HCT116 (cell line): ENCODE data around the gene MFSD8. TPM values are rescaled to one million over a fixed set of nuclear protein-coding genes. Genes with fewer than 3 reads are reported as not detected.

Experiments
- ATAC-seq: fragments of 200-7000 bp; cut with Tn5 transposase; 2 replicates; pipeline ENCODE4 v1.9.1; 2020; ENCODE audit warnings: mild to moderate bottlenecking, moderate library complexity
- BruUV-seq: library from RNA; stranded (reverse); fragments of 400-500 nt; replicated peaks from 2 replicates; lab custom pipeline; 2021; lab: Mats Ljungman, UMichigan
- CTCF ChIA-PET: fragments of 300-600 bp; sonication (Branson Sonifier 250); formaldehyde crosslinking; loops from one replicate; lab custom pipeline; 2021; ENCODE audit warnings: antibody characterized with exemption; lab: Charles Lee
- POLR2A ChIA-PET: fragments of 300-600, 350-600 bp; sonication (Branson Sonifier 250); formaldehyde crosslinking; loops from one replicate; lab custom pipeline; 2021; ENCODE audit warnings: antibody characterized with exemption; lab: Charles Lee
- RAD21 ChIA-PET, 2 experiments: fragments of 300-600 bp; sonication (Branson Sonifier 250); formaldehyde crosslinking; loops; one replicate each; lab custom pipeline; 2023; ENCODE audit warnings: low total read pairs in 2 of 2; ENCODE audit not compliant: uncharacterized antibody in 2 of 2, unreplicated experiment in 2 of 2, low non-redundant PET in 1 of 2; lab: Charles Lee
- DNase-seq: peaks from one replicate; pipeline ENCODE4 v3.0.0-alpha.2; 2010; ENCODE audit warnings: low read depth, low spot score
- H2AFZ ChIP-seq: fragments of 200-600 bp; shearing (Covaris generic), sonication (generic); 2 replicates; pipeline ENCODE4 v1.6.1; 2017; ENCODE audit warnings: low read depth, mixed run types, mixed read lengths, antibody characterized with exemption, low read length; ENCODE audit not compliant: poor library complexity, severe bottlenecking
- H3K27ac ChIP-seq: 2 replicates; pipeline ENCODE4 v1.5.1; 2012; ENCODE audit warnings: low read depth, low read length
- H3K27me3 ChIP-seq: fragments of 200-600 bp; sonication (generic); 2 replicates; pipeline ENCODE4 v1.6.1; 2016; ENCODE audit warnings: mixed run types, low read length, mixed read lengths; ENCODE audit not compliant: insufficient read depth
- H3K36me3 ChIP-seq, 2 experiments: fragments of 200-500 bp in 1 of 2; fragments of 200-600 bp in 1 of 2; sonication (Bioruptor generic) in 1 of 2; sonication (generic) in 1 of 2; 2 replicates each; pipeline versions ENCODE4 v1.5.1 to v1.6.1; 2014 to 2016; ENCODE audit warnings: low read length in 2 of 2, inconsistent platforms in 1 of 2, mixed read lengths in 1 of 2, mixed run types in 1 of 2; ENCODE audit not compliant: insufficient read depth in 2 of 2, control insufficient read depth in 1 of 2
- H3K4me1 ChIP-seq, 2 experiments: fragments of 200-600 bp in 1 of 2; sonication (generic) in 1 of 2; 2 replicates each; pipeline versions ENCODE4 v1.5.1 to v1.6.1; 2012 to 2017; ENCODE audit warnings: low read length in 2 of 2, inconsistent platforms in 1 of 2, mild to moderate bottlenecking in 1 of 2, mixed read lengths in 1 of 2, mixed run types in 1 of 2, moderate library complexity in 1 of 2; ENCODE audit not compliant: insufficient read depth in 2 of 2, control insufficient read depth in 1 of 2
- H3K4me2 ChIP-seq: fragments of 200-600 bp; sonication (generic); 2 replicates; pipeline ENCODE4 v1.6.1; 2017; ENCODE audit warnings: mixed run types, low read length, mixed read lengths
- H3K4me3 ChIP-seq, 2 experiments: fragments of 200-600 bp in 1 of 2; sonication (generic) in 1 of 2; replicated peaks in 1 of 2; 2 replicates each; pipeline ENCODE4 v1.5.1; 2011 to 2016; ENCODE audit warnings: low read length in 2 of 2, control low read depth in 1 of 2, low read depth in 1 of 2, mild to moderate bottlenecking in 1 of 2, mixed read lengths in 1 of 2, mixed run types in 1 of 2
- H3K79me2 ChIP-seq: fragments of 200-600 bp; sonication (generic); 2 replicates; pipeline ENCODE4 v1.6.1; 2017; ENCODE audit warnings: mild to moderate bottlenecking, mixed run types, low read length, moderate library complexity, mixed read lengths; ENCODE audit not compliant: insufficient read depth
- H3K9ac ChIP-seq: fragments of 200-600 bp; sonication (generic); 2 replicates; pipeline ENCODE4 v1.6.1; 2016; ENCODE audit warnings: low read length, mixed read lengths
- H3K9me2 ChIP-seq: fragments of 200-600 bp; sonication (generic), shearing (Covaris generic); 2 replicates; pipeline ENCODE4 v1.6.1; 2017; ENCODE audit warnings: mixed run types, mild to moderate bottlenecking, moderate library complexity; ENCODE audit not compliant: insufficient read depth
- H3K9me3 ChIP-seq, 2 experiments: fragments of 200-500 bp in 1 of 2; fragments of 200-600 bp in 1 of 2; sonication (Bioruptor generic) in 1 of 2; sonication (generic) in 1 of 2; 2 replicates each; pipeline ENCODE4 v1.6.1; 2014 to 2017; ENCODE audit warnings: low read length in 2 of 2, mixed read lengths in 2 of 2, inconsistent platforms in 1 of 2, low read depth in 1 of 2, mild to moderate bottlenecking in 1 of 2, mixed run types in 1 of 2, moderate library complexity in 1 of 2; ENCODE audit not compliant: control insufficient read depth in 1 of 2, insufficient read depth in 1 of 2
- H4K20me1 ChIP-seq: fragments of 200-600 bp; sonication (generic), shearing (Covaris generic); 2 replicates; pipeline ENCODE4 v1.6.1; 2017; ENCODE audit warnings: mixed run types, mild to moderate bottlenecking, moderate library complexity; ENCODE audit not compliant: insufficient read depth
- CTCF ChIP-seq, 3 experiments: fragments of 200-600 bp in 1 of 3; sonication (generic) in 1 of 3; IDR thresholded peaks in 2 of 3; conservative IDR thresholded peaks in 1 of 3; 2 replicates each; pipeline ENCODE4 v1.5.1; 2012 to 2017; ENCODE audit warnings: low read depth in 2 of 3, low read length in 2 of 3, antibody characterized with exemption in 1 of 3, borderline replicate concordance in 1 of 3, control low read depth in 1 of 3, mild to moderate bottlenecking in 1 of 3, mixed read lengths in 1 of 3, mixed run types in 1 of 3, moderate library complexity in 1 of 3; ENCODE audit not compliant: insufficient read depth in 1 of 3
- EZH2 ChIP-seq: fragments of 200-600 bp; sonication (generic); IDR thresholded peaks from 2 replicates; pipeline ENCODE4 v1.6.1; 2017; ENCODE audit warnings: antibody characterized with exemption, mixed run types
- FOSL1 ChIP-seq: IDR thresholded peaks from 2 replicates; pipeline ENCODE4 v1.6.1; 2012; ENCODE audit warnings: low read depth
- SIN3A ChIP-seq: IDR thresholded peaks from 2 replicates; pipeline ENCODE4 v1.6.1; 2012; ENCODE audit warnings: low read depth
- SP1 ChIP-seq: IDR thresholded peaks from 2 replicates; pipeline ENCODE4 v1.6.1; 2012; ENCODE audit warnings: low read depth
- TCF7L2 ChIP-seq: IDR thresholded peaks from 2 replicates; pipeline ENCODE4 v1.7.0; 2011; ENCODE audit warnings: borderline replicate concordance, inconsistent platforms; ENCODE audit not compliant: insufficient read depth, insufficient read length; ENCODE audit errors: extremely low read depth
- YY1 ChIP-seq: IDR thresholded peaks from 2 replicates; pipeline ENCODE4 v1.6.1; 2011; ENCODE audit warnings: low read length, low read depth, moderate library complexity, mild to moderate bottlenecking; ENCODE audit not compliant: insufficient replicate concordance; ENCODE audit errors: extremely low read depth
- intact Hi-C: fragments of 100-400 bp; cut with micrococcal nuclease; formaldehyde crosslinking; loops from 2 replicates; pipeline ENCODE4 v1.10.0; 2022
- total RNA-seq: library from RNA; stranded (reverse); gene quantifications from one replicate; pipeline ENCODE4 v1.2.1, GENCODE V29; 2021; ENCODE audit not compliant: unreplicated experiment

MFSD8 gene
- total RNA-seq, 1 experiment from 2014 or later, result 17.1 TPM

DNA sequence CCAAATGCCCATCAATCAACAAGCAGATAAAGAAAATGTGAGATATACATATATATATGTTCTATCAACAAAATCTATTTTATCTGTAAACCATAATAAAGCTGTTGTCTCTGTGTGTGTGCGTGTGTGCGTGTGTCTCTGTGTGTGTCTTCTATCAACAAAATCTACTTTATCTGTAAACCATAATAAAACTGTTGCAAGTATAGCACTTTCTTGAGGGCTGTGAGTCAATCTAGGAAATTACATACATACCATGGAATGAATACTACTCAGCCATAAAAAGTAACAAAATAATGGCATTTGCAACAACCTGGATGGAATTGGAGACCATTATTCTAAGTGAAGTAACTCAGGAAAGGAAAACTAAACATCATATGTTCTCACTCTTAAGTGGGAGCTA is 96.8 kb downstream of the MFSD8 start:
- H3K79me2 ChIP-seq, result peaks cover 9% of the 10 kb centered on the region; the same call in 1 of the 2 replicates
- intact Hi-C loops, result no loop called here

More for the DNA sequence above, 96.8 kb downstream of the MFSD8 start:
- H3K9me3 ChIP-seq, result no peaks in the 10 kb centered on the region
- H3K9me2 ChIP-seq, result no peaks in the 10 kb centered on the region
- no peak overlapping the region for H3K4me2 ChIP-seq
- H3K27me3 ChIP-seq, result no peaks in the 10 kb centered on the region
- no TSS peak for BruUV-seq
- POLR2A ChIA-PET, result no interaction called here
- H3K4me3 ChIP-seq, result no peak overlapping the region
- CTCF ChIA-PET, result no interaction called here
- H3K9ac ChIP-seq, result no peak overlapping the region
- no peaks in the 10 kb centered on the region for H4K20me1 ChIP-seq
- TF ChIP-seq FOSL1, result no peak
- no peak for TF ChIP-seq CTCF (IDR thresholded peaks at IDR 0.05 in 2 of 3, conservative IDR thresholded peaks at IDR 0.05 in 1 of 3; ENCODE audit: borderline replicate concordance in 1 of 3, insufficient read depth in 1 of 3, low read depth in 2 of 3, low read length in 2 of 3)
- no peak for TF ChIP-seq SIN3A
- no peak for TF ChIP-seq EZH2
- TF ChIP-seq TCF7L2, result no peak
- TF ChIP-seq SP1, result no peak
- TF ChIP-seq YY1, result no peak
- DNase-seq (no peak), ATAC-seq (no peak)
- no peak overlapping the region for H3K27ac ChIP-seq
- no peaks in the 10 kb centered on the region for H3K36me3 ChIP-seq
- H2AFZ ChIP-seq, result no peak overlapping the region
- peaks cover 7 to 11% of the 10 kb centered on the region in 2 experiments; a peak in 3 of 4 replicates for H3K4me1 ChIP-seq
- RAD21 ChIA-PET, result no interaction called here

Other genes starting within 250 kb of the MFSD8 start
- gene SLC25A31, start 234.8 kb downstream of the MFSD8 start, total RNA-seq, result not detected
- 18.6 TPM for gene HSPA4L, start 182.9 kb downstream of the MFSD8 start, total RNA-seq
- gene PLK4, start 84.3 kb downstream of the MFSD8 start, total RNA-seq, result 34.8 TPM
- gene ABHD18, start 233 bp upstream of the MFSD8 start, total RNA-seq, result 9.7 TPM
- 31.1 TPM for gene LARP1B, start 96.1 kb upstream of the MFSD8 start, total RNA-seq